GM19025 (cell line): Measurements from ENCODE around the gene GRM8.
"Not testable (repeated sequence)": the region's sequence is repeated elsewhere in the genome, so short reads cannot be mapped to it uniquely, and the experiment has no call there.

ENCODE experiments used
- ATAC-seq: cut with Tn5 transposase; IDR thresholded peaks from one replicate; pipeline ENCODE4 v1.9.1; 2021; ENCODE audit warnings: mild to moderate bottlenecking, low read depth, moderate library complexity; ENCODE audit not compliant: unreplicated experiment

The GRM8 gene

DNA sequence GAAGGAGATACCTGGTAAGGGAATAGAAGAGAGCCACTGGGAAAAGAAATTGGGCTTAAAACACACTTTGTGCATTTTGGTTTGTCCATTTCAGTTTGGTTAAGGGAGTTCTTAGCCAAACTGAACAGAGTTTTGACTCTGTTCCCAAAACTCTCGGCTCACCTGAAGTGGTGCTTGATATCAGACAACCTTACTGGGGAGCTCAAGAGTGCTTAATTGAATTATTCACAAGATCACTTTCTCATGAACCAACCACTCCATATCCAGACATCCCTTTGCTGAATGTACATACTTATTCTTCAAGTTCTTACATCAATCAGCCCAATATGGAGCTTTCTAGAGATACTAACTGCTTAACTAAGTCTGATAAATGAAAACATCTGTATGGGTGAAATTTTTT is 413.1 kb downstream of the GRM8 start:
- no peak for ATAC-seq

DNA sequence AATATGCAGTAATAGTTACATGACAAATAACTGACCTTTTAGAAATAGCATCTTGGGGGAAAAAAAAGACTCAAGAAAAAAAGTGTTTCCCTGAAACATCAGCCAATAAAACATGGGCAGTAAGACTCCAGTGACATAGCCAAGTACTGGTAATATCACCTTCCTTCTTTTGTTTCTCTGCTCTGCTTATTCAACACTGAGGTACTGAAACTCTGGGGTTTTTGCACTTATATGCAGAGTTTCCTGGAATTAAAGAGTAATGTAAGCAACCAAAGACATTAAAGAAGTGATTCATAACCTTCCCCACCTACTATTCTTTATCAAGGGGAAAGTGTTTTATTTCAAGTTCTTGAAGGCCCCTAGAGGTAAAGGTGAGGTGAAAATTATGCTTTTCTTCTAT is 414.5 kb downstream of the GRM8 start:
- no peak for ATAC-seq

DNA sequence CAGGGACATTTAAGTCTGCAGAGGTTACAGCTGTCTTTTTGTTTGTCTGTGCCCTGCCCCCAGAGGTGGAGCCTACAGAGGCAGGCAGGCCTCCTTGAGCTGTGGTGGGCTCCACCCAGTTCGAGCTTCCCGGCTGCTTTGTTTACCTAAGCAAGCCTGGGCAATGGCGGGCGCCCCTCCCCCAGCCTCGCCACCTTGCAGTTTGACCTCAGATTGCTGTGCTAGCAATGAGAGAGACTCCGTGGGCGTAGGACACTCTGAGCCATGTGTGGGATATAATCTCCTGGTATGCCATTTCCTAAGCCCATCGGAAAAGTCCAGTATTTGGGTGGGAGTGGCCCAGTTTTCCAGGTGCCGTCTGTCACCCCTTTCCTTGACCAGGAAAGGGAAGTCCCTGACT is 421.5 kb downstream of the GRM8 start:
- not testable (repeated sequence) for ATAC-seq

- ATAC-seq = no peak
Measured at GRCh38 chr7:126820925-126821324, 431.8 kb downstream of the GRM8 start.

GRCh38 chr7:126819197-126819484 is 433.6 kb downstream of the GRM8 start:
- no peak for ATAC-seq

DNA sequence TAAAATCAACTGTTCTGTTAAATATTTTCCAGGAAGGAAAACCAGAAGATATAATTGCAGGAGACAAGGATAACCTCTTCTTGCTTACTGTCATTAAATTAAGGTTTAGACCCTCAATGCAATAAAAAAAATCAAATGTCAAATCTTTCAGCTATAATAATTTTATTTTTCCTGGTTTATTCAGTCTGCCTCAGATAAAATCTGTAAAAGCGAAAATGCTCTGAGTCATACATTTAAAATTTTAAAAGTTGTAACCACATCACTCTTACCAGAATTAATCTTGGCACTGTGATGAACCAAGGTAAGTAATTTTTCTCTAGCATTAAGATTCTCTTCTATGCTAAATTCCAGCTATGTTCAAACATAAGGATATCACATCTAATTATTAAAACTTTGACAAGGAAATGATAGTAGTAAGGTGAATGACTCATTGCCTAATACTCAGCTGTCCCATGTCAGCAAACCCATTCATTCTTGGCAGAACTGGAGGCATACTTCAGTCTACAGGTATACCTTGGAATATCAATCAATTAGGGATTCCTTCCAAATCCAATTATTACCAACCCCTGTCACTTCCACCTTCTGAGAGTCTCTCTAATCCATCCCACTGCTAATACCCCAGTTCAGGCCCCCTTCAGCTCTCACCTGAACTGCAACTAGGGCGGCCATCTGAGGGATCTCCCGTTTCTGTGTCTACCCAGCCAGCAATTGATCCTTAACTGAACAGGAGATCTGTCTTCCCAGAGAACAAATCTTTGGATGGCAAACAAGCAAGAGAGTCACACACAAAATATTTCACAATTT is 434.1 kb downstream of the GRM8 start:
- ATAC-seq = no peak

DNA sequence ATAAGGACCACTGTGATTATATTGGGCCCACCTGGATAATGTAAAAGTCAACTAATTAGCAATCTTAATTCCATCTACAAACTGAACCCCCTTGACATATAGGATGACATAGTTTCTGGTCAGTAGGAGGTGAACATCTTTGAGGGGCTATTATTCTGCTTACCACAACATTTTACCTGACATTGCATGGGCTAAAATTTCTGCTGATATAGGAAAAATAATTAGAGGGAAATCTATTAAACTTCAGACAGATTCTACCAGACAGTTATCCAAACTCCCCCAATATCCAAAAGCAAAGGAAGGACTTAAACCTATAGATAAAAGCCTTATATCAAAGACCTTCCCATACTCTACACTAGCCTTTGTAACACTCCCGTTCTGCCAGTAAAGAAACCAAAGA is 443.6 kb downstream of the GRM8 start:
- no peak for ATAC-seq

GRCh38 chr7:126806614-126807013 is 446.1 kb downstream of the GRM8 start:
- ATAC-seq = no peak

DNA sequence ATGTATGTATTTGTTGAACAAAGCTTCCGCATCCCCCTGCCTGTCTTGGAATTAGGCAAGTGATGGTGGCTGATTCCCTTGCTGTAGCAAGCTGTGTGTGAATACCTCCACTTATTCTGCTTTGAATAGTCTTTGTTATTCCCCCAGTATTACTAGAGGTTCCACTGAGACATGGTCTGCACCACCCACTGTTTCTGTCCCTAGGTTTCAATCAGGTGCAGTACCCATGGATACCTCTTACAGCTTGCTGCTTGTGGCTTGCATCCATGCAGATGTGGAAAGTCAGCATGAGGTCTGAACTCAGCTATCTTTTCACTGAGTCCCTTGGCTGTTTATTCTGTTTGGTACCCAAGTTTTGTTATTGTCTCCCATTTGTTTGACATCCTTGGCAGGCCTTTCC is 447.4 kb downstream of the GRM8 start:
- no peak for ATAC-seq

DNA sequence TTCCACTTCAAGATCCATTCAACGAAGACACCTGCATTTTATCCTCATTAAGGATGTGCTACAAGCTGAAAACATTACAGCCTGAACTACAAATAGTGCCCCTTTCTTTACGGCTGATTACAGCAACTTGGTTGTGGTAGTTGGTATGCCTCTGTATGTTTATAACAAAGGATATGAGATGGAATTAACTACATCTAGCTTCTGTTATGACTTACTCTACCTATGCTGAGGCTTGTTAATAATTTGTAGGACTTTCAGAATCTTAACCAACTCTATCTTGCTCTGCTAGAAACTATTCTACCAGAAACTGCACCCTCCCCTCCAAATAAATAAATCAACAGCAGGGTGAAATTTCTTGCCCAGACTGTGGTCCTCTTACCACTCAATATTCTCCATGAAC is 448.1 kb downstream of the GRM8 start:
- peak; percentile 62 for ATAC-seq

DNA sequence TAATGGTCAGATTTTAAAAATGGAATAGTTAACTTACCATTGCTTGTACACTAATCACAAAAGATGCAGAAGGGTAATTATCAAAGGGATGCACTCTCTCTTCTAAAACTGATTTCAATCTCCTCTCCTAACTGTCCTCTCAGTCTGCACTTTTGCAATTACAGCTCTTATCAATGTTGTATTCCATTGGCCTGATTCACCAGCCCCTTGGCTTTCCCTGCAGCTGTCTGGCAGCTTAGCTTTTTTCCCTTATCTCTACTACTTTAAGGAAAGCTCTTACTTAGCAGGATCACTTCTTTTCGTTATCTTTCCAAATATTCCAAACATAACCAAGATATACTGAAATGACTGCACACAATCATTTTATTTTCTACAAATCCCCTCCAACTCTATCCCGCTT is 448.8 kb downstream of the GRM8 start:
- no peak for ATAC-seq

DNA sequence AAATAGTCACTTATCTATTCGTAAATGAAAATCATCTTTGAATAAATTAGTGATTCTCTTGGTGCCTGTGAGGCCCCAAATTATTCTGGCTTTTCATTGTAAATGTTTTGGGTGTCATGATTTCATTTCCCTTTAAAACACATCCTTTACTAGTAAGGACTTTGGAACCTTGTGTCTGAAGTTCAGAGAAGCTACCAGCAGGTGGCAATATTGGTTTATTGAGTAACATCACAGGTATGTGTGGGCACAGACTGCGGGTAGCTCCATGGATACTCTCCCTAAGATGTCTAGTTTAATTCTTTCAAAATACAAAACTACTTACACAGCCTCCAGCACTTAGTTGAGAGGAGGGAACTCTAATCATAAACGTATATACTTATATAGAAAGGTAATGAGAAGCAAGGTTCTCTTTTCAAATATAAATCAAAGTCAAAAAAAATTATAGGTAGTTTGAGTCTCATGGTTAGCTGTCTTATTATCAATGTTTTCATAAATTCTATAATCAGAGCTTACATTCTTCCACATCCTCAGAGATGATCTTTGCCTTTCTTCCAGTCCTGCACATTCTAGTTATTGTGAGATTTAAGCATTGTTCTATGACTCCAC is 449.6 kb downstream of the GRM8 start:
- ATAC-seq = peak; percentile 80

GRCh38 chr7:126801733-126802132 is 451.0 kb downstream of the GRM8 start:
- no peak for ATAC-seq

GRCh38 chr7:126799541-126799940 is 453.2 kb downstream of the GRM8 start:
- ATAC-seq = no peak

GRCh38 chr7:126792521-126792920 is 460.2 kb downstream of the GRM8 start:
- ATAC-seq = no peak

DNA sequence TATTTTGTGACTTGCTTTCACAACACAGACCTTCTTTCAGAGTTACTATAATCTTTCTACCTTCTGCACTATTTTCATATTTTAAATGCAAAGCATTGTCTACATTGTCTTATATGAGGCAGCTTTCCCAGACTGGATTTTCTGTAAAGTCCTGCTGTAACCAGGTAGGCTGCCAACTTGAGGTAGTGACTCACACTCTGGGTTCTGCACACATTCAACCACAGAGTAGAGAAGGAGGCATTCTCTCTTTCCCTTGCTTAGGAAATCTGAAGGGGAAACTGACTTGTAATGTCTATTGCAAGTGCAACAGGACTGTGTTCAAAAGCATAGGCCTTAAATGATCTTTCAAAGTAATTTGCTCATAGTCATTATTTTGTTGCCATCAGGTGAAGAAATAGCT is 461.4 kb downstream of the GRM8 start:
- ATAC-seq = no peak

DNA sequence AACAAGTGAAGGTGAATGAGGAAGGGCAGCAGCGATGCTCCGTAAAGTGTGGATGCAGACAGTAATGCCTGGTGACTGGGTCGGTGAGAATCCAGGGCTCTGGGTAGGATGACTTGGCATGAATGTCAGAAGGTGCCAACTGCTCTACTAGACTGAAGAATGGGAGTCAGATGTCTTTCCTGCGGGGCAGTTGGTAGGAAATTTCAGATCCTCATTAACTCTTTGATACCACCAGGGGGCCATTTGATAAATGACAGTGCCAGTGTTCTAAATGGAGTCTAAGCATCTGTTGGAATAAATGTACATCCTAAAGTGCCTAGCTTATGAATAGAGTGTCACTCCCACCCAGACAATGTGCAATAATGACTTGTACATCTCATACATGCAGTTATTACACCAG is 462.0 kb downstream of the GRM8 start:
- no peak for ATAC-seq

DNA sequence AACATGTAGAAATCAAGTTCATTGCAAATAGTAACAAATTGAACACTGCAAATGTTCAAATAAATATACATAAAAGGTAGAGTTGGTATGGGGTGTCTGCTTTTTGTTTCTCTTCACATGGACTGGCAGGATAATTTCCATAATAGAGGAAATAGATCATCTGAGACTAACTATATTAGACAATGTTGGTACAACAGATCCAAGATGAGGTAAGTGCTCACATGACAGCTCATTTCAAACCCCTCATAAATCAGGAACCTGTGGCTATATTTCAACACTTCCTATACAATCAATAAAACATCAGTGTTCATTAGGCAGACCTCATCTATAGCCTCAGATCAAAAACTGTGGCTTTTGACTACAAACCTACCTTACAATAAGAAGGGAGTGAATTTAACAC is 469.1 kb downstream of the GRM8 start:
- ATAC-seq = no peak

DNA sequence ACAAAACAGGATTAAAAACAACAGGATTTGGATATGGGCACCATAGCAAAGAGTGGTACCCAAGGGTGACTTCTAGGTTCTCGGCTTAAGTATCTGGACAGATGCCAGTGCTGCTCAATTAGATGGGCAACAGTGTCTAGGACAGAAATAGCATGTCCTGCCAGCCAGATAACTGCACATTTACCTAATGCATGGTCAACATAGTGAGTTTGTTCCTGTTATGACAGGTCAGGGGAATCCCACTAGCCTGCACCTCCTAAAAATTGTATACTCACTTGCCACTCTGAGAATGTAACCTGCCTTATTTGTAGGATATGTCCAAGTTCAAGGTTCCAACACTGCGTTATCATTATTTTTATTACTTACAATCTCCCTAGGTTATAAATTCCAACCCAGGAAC is 471.7 kb downstream of the GRM8 start:
- peak; percentile 84 for ATAC-seq

DNA sequence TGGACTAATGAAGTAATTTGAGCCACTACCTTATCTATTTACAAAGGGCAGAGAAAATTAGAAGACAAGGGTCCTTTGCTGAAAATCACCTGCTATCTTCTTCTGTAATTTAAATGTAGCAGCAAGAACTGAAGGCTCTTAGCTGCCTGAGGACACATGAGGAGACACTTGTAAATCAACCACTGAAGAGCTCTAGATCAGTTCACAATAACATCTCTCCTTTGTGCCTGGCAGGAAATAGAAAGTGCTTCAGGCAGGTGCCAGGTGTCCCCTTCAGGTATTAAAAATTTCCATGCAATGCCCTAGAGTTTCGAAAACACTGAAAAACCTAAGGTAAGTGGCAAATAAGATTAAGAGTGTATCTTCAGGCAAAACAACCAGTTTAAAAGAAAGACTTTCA is 474.6 kb downstream of the GRM8 start:
- ATAC-seq = no peak

DNA sequence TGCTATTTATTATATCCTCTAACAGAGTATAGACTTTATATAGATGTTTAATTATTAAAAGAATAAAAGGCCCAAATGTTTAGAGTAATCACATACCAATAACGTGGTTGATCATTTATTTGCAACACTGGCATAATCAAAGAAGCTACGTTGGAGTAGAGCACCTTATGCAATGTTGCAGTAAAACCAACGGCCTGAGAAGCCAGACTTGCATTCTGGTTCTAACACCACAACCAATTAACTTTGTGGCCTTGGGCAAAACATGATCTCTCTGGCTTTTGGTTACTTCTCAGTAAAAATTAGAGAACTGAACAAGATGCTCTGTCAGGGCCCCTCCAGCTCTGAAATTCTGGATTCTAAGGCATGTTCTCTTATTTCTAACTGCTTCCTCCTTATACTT is 476.2 kb downstream of the GRM8 start:
- ATAC-seq = no peak

- ATAC-seq = no peak
Measured at GRCh38 chr7:126774077-126774476, 478.7 kb downstream of the GRM8 start.

DNA sequence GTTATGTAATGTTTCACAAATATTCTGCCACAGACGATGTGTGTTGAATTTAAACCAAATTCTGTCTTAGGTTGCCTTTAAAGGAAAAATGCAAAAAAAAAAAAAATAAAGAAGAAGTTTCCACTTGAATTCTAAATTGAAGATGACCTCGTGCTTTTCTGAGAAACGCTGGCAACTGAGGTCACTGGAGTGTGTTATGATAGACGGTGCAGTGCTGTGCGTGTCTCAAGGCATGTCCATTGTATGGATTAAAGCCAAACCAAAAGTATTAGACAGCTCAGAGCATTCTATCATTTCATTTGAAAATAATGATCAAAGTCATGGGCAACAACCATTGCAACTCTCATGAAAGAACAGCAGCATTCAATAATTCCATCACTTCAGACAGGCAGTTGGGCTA is 483.9 kb downstream of the GRM8 start:
- no peak for ATAC-seq
